ENCODE results near the gene SCGB1C1.

The SCGB1C1 gene

GRCh38 chr11:203056-203944 lies 10.4 kb downstream of the SCGB1C1 start:
- H2AFZ ChIP-seq (ENCODE audit: low read length), result no peak overlapping the region
- no peak overlapping the region for H3K27ac ChIP-seq (ENCODE audit: low read depth, low read length, poor library complexity, severe bottlenecking)
- H3K36me3 ChIP-seq (ENCODE audit: insufficient read depth, low read length), result peaks cover 29% of the 10 kb centered on the region
- H3F3A ChIP-seq (ENCODE audit: insufficient read depth, low read length), result no peaks in the 10 kb centered on the region
- TF ChIP-seq CTCF (IDR thresholded peaks at IDR 0.05; ENCODE audit: low read length) (no peak), EZH2 (IDR thresholded peaks at IDR 0.05; ENCODE audit: borderline replicate concordance, low read length) (no peak)
- H3K9me3 ChIP-seq (ENCODE audit: low read length), result no peaks in the 10 kb centered on the region
- H3K4me1 ChIP-seq (ENCODE audit: insufficient read depth, low read length, severe bottlenecking), result peaks cover 10% of the 10 kb centered on the region
- no peak overlapping the region for H3K4me3 ChIP-seq (ENCODE audit: low read depth, low read length, poor library complexity, severe bottlenecking)
- H3K9ac ChIP-seq (ENCODE audit: low read length), result no peak overlapping the region
- H3K27me3 ChIP-seq (ENCODE audit: insufficient read depth, low read length), result no peaks in the 10 kb centered on the region
- H3K4me2 ChIP-seq (ENCODE audit: low read length), result no peak overlapping the region
- H4K20me1 ChIP-seq (ENCODE audit: insufficient read depth, low read length), result no peaks in the 10 kb centered on the region
- H3K79me2 ChIP-seq (ENCODE audit: insufficient read depth, low read length), result no peaks in the 10 kb centered on the region
- H3K9me2 ChIP-seq (ENCODE audit: low read depth, low read length), result no peaks in the 10 kb centered on the region

- no peak overlapping the region for H3K4me3 ChIP-seq (ENCODE audit: low read depth, low read length, poor library complexity, severe bottlenecking)
- H3K27me3 ChIP-seq (ENCODE audit: insufficient read depth, low read length), result no peaks in the 10 kb centered on the region
- no peaks in the 10 kb centered on the region for H3K79me2 ChIP-seq (ENCODE audit: insufficient read depth, low read length)
- H3K9me2 ChIP-seq (ENCODE audit: low read depth, low read length), result no peaks in the 10 kb centered on the region
- no peak overlapping the region for H3K9ac ChIP-seq (ENCODE audit: low read length)
- H3K36me3 ChIP-seq (ENCODE audit: insufficient read depth, low read length), result peaks cover 29% of the 10 kb centered on the region
- no peak overlapping the region for H3K27ac ChIP-seq (ENCODE audit: low read depth, low read length, poor library complexity, severe bottlenecking)
- no peaks in the 10 kb centered on the region for H4K20me1 ChIP-seq (ENCODE audit: insufficient read depth, low read length)
- H2AFZ ChIP-seq (ENCODE audit: low read length), result no peak overlapping the region
- no peaks in the 10 kb centered on the region for H3F3A ChIP-seq (ENCODE audit: insufficient read depth, low read length)
- peaks cover 11% of the 10 kb centered on the region for H3K4me1 ChIP-seq (ENCODE audit: insufficient read depth, low read length, severe bottlenecking)
- H3K4me2 ChIP-seq (ENCODE audit: low read length), result no peak overlapping the region
- no peaks in the 10 kb centered on the region for H3K9me3 ChIP-seq (ENCODE audit: low read length)
- TF ChIP-seq EZH2 (IDR thresholded peaks at IDR 0.05; ENCODE audit: borderline replicate concordance, low read length), result no peak
- no peak for TF ChIP-seq CTCF (IDR thresholded peaks at IDR 0.05; ENCODE audit: low read length)
Observed at GRCh38 chr11:203945-204586, 11.2 kb downstream of the SCGB1C1 start.

DNA sequence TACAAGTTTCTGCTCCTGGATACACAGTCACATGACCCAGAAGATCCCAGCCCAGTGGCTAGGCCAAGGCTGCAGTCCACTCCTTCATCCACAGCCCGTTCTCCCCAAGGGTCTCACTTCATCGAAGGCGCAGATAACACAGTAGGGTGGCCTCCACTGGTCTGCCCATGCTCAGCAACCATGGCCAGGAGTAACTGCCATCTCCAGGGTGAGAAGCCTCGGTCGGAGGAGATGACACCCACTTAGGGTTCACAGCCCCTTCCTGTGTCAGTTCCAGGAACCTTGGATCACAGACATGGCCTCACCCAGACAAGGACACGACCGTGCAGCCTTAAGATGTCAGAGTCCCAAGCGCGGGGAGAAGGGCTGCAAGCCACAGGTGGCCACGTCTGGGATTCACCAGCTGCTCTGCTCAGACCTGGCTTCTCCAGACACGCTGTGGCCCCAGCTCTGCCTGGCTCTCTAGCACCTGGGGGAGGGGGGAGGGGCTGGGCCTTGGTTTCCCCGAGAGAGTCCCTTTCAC lies 11.8 kb downstream of the SCGB1C1 start:
- Histone ChIP-seq H3F3A (ENCODE audit: insufficient read depth, low read length) (no peaks in the 10 kb centered on the region), H3K79me2 (ENCODE audit: insufficient read depth, low read length) (no peaks in the 10 kb centered on the region), H2AFZ (ENCODE audit: low read length) (no peak overlapping the region), H4K20me1 (ENCODE audit: insufficient read depth, low read length) (no peaks in the 10 kb centered on the region), H3K9ac (ENCODE audit: low read length) (no peak overlapping the region), H3K27ac (ENCODE audit: low read depth, low read length, poor library complexity, severe bottlenecking) (no peak overlapping the region), H3K4me1 (ENCODE audit: insufficient read depth, low read length, severe bottlenecking) (peaks cover 17% of the 10 kb centered on the region), H3K4me3 (ENCODE audit: low read depth, low read length, poor library complexity, severe bottlenecking) (no peak overlapping the region), H3K36me3 (ENCODE audit: insufficient read depth, low read length) (peaks cover 32% of the 10 kb centered on the region), H3K27me3 (ENCODE audit: insufficient read depth, low read length) (no peaks in the 10 kb centered on the region), H3K9me2 (ENCODE audit: low read depth, low read length) (no peaks in the 10 kb centered on the region), H3K4me2 (ENCODE audit: low read length) (no peak overlapping the region), H3K9me3 (ENCODE audit: low read length) (no peaks in the 10 kb centered on the region)
- TF ChIP-seq EZH2 (IDR thresholded peaks at IDR 0.05; ENCODE audit: borderline replicate concordance, low read length), result no peak
- no peak for TF ChIP-seq CTCF (IDR thresholded peaks at IDR 0.05; ENCODE audit: low read length)

All from OCI-LY1 (cell line).